Measurements from ENCODE around the gene F12.
A peak's percentile ranks its signal among the peaks of the same experiment; 100 is the strongest.

The F12 gene

GRCh38 chr5:177432143-177432838, 22.9 kb upstream of the F12 start:
- H3K4me1 ChIP-seq (ENCODE audit: insufficient read depth, low read length): peaks cover 9% of the 10 kb centered on the region
- H3K27me3 ChIP-seq (ENCODE audit: insufficient read depth, low read length): no peaks in the 10 kb centered on the region
- H3K9me3 ChIP-seq (ENCODE audit: low read length): no peaks in the 10 kb centered on the region
- no peak overlapping the region for H3K4me3 ChIP-seq (ENCODE audit: low read length)
- no peak overlapping the region for H2AFZ ChIP-seq (ENCODE audit: low read depth, low read length)
- H3K36me3 ChIP-seq (ENCODE audit: insufficient read depth, low read length): peaks cover 45% of the 10 kb centered on the region

- no peak overlapping the region for H2AFZ ChIP-seq (ENCODE audit: low read depth, low read length)
- no peaks in the 10 kb centered on the region for H3K27me3 ChIP-seq (ENCODE audit: insufficient read depth, low read length)
- H3K36me3 ChIP-seq (ENCODE audit: insufficient read depth, low read length): peaks cover 41% of the 10 kb centered on the region
- H3K9me3 ChIP-seq (ENCODE audit: low read length): no peaks in the 10 kb centered on the region
- H3K4me1 ChIP-seq (ENCODE audit: insufficient read depth, low read length): peaks cover 12% of the 10 kb centered on the region
- no peak overlapping the region for H3K4me3 ChIP-seq (ENCODE audit: low read length)
These were observed 22.2 kb upstream of the F12 start for GRCh38 chr5:177431317-177432142.

GRCh38 chr5:177430972-177431316, 21.6 kb upstream of the F12 start:
- Histone ChIP-seq H2AFZ (ENCODE audit: low read depth, low read length) (no peak overlapping the region), H3K27me3 (ENCODE audit: insufficient read depth, low read length) (no peaks in the 10 kb centered on the region), H3K4me1 (ENCODE audit: insufficient read depth, low read length) (peaks cover 12% of the 10 kb centered on the region), H3K4me3 (ENCODE audit: low read length) (no peak overlapping the region), H3K36me3 (ENCODE audit: insufficient read depth, low read length) (peaks cover 40% of the 10 kb centered on the region), H3K9me3 (ENCODE audit: low read length) (no peaks in the 10 kb centered on the region)

- Histone ChIP-seq H3K9me3 (ENCODE audit: low read length) (no peaks in the 10 kb centered on the region), H2AFZ (ENCODE audit: low read depth, low read length) (no peak overlapping the region), H3K27me3 (ENCODE audit: insufficient read depth, low read length) (no peaks in the 10 kb centered on the region), H3K4me1 (ENCODE audit: insufficient read depth, low read length) (peaks cover 16% of the 10 kb centered on the region), H3K36me3 (ENCODE audit: insufficient read depth, low read length) (peaks cover 34% of the 10 kb centered on the region), H3K4me3 (ENCODE audit: low read length) (no peak overlapping the region)
These were observed 21.0 kb upstream of the F12 start for GRCh38 chr5:177430140-177430951.

- no peak overlapping the region for H2AFZ ChIP-seq (ENCODE audit: low read depth, low read length)
- H3K36me3 ChIP-seq (ENCODE audit: insufficient read depth, low read length): peaks cover 29% of the 10 kb centered on the region
- H3K4me1 ChIP-seq (ENCODE audit: insufficient read depth, low read length): peaks cover 18% of the 10 kb centered on the region
- H3K9me3 ChIP-seq (ENCODE audit: low read length): no peaks in the 10 kb centered on the region
- H3K27me3 ChIP-seq (ENCODE audit: insufficient read depth, low read length): no peaks in the 10 kb centered on the region
- no peak overlapping the region for H3K4me3 ChIP-seq (ENCODE audit: low read length)
These were observed 20.1 kb upstream of the F12 start for GRCh38 chr5:177429248-177430040.

- Histone ChIP-seq H3K27me3 (ENCODE audit: insufficient read depth, low read length) (no peaks in the 10 kb centered on the region), H3K4me1 (ENCODE audit: insufficient read depth, low read length) (peaks cover 18% of the 10 kb centered on the region), H2AFZ (ENCODE audit: low read depth, low read length) (no peak overlapping the region)
These were observed 19.3 kb upstream of the F12 start for GRCh38 chr5:177428574-177429217.

GRCh38 chr5:177427919-177428573, 18.7 kb upstream of the F12 start:
- H3K27me3 ChIP-seq (ENCODE audit: insufficient read depth, low read length): no peaks in the 10 kb centered on the region
- no peaks in the 10 kb centered on the region for H3K9me3 ChIP-seq (ENCODE audit: low read length)
- H3K4me3 ChIP-seq (ENCODE audit: low read length): peak overlapping the region; percentile 79
- H3K4me1 ChIP-seq (ENCODE audit: insufficient read depth, low read length): peaks cover 18% of the 10 kb centered on the region
- no peak overlapping the region for H2AFZ ChIP-seq (ENCODE audit: low read depth, low read length)
- H3K36me3 ChIP-seq (ENCODE audit: insufficient read depth, low read length): peaks cover 16% of the 10 kb centered on the region

More at GRCh38 chr5:177428574-177429217, 19.3 kb upstream of the F12 start:
- peaks cover 22% of the 10 kb centered on the region for H3K36me3 ChIP-seq (ENCODE audit: insufficient read depth, low read length)
- H3K4me3 ChIP-seq (ENCODE audit: low read length): no peak overlapping the region
- H3K9me3 ChIP-seq (ENCODE audit: low read length): no peaks in the 10 kb centered on the region

- Histone ChIP-seq H3K36me3 (ENCODE audit: insufficient read depth, low read length) (peaks cover 9% of the 10 kb centered on the region), H3K27me3 (ENCODE audit: insufficient read depth, low read length) (no peaks in the 10 kb centered on the region), H3K4me3 (ENCODE audit: low read length) (peak overlapping the region; percentile 79), H2AFZ (ENCODE audit: low read depth, low read length) (no peak overlapping the region), H3K4me1 (ENCODE audit: insufficient read depth, low read length) (peaks cover 18% of the 10 kb centered on the region), H3K9me3 (ENCODE audit: low read length) (no peaks in the 10 kb centered on the region)
These were observed 18.0 kb upstream of the F12 start for GRCh38 chr5:177427211-177427822.

GRCh38 chr5:177426566-177427210, 17.3 kb upstream of the F12 start, which contains the start of gene GRK6:
Gene GRK6, plus strand, starts transcription at chr5:177426676. Its CDS starts 170 bp downstream, at chr5:177426846.
- Histone ChIP-seq H3K4me3 (ENCODE audit: low read length) (peak within 1 kb of the TSS; percentile 79), H3K9me3 (ENCODE audit: low read length) (no peaks in the 10 kb centered on the region), H3K27me3 (ENCODE audit: insufficient read depth, low read length) (no peaks in the 10 kb centered on the region), H2AFZ (ENCODE audit: low read depth, low read length) (peak within 1 kb of the TSS; percentile 39), H3K36me3 (ENCODE audit: insufficient read depth, low read length) (peaks cover 5% of the 10 kb centered on the region), H3K4me1 (ENCODE audit: insufficient read depth, low read length) (peaks cover 18% of the 10 kb centered on the region)

GRCh38 chr5:177425801-177426565, 16.6 kb upstream of the F12 start:
- Histone ChIP-seq H3K4me3 (ENCODE audit: low read length) (peak overlapping the region; percentile 61), H2AFZ (ENCODE audit: low read depth, low read length) (peak overlapping the region; percentile 39), H3K9me3 (ENCODE audit: low read length) (no peaks in the 10 kb centered on the region), H3K27me3 (ENCODE audit: insufficient read depth, low read length) (no peaks in the 10 kb centered on the region), H3K4me1 (ENCODE audit: insufficient read depth, low read length) (peaks cover 18% of the 10 kb centered on the region), H3K36me3 (ENCODE audit: insufficient read depth, low read length) (no peaks in the 10 kb centered on the region)

All from neuron (in vitro differentiated cells).